AG10803 (cell line): Measurements from ENCODE around the gene HSD11B1L.

Experiments
- DNase-seq: peaks from one replicate; pipeline ENCODE4 v3.0.0; 2010; ENCODE audit warnings: low read depth
- H3K4me3 ChIP-seq: 2 replicates; pipeline ENCODE4 v1.5.1; 2011; ENCODE audit warnings: mild to moderate bottlenecking, low read length, control low read depth
- CTCF ChIP-seq: conservative IDR thresholded peaks from 2 replicates; pipeline ENCODE4 v1.5.1; 2011; ENCODE audit warnings: mild to moderate bottlenecking, low read length, control low read depth, inconsistent platforms

The HSD11B1L gene

GRCh38 chr19:5651361-5651760 lies 29.5 kb upstream of the HSD11B1L start:
- DNase-seq: no peak
- TF ChIP-seq CTCF: no peak
- H3K4me3 ChIP-seq: no peak overlapping the region

DNA sequence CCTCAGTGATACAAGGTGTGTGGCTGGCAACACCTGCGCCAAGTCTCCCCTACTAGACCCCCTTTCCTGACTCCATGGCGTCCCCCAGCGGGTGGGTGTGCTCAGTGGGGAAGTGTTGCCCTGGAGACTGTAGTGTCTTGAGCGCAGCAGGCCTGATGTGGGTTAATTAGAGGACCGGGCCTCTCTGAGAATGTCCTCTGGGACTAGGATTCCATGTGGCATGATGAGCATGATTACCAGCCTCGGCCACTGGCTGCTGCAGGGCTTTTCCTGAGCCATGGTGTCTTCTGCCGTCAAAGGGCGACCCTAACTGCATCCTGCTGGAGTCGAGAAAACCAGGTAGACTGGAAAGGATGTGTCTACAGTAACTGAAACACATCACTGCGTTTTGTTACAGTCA lies 28.6 kb upstream of the HSD11B1L start:
- no peak for TF ChIP-seq CTCF
- DNase-seq: no peak
- H3K4me3 ChIP-seq: no peak overlapping the region

- TF ChIP-seq CTCF: no peak
- no peak for DNase-seq
- no peak overlapping the region for H3K4me3 ChIP-seq
Observed at GRCh38 chr19:5654931-5655330, 25.9 kb upstream of the HSD11B1L start.

- H3K4me3 ChIP-seq: no peak overlapping the region
- no peak for DNase-seq
- TF ChIP-seq CTCF: no peak
Observed at GRCh38 chr19:5655412-5655811, 25.4 kb upstream of the HSD11B1L start.

- H3K4me3 ChIP-seq: no peak overlapping the region
- no peak for TF ChIP-seq CTCF
- DNase-seq: no peak
Observed at GRCh38 chr19:5661483-5661882, 19.3 kb upstream of the HSD11B1L start.

DNA sequence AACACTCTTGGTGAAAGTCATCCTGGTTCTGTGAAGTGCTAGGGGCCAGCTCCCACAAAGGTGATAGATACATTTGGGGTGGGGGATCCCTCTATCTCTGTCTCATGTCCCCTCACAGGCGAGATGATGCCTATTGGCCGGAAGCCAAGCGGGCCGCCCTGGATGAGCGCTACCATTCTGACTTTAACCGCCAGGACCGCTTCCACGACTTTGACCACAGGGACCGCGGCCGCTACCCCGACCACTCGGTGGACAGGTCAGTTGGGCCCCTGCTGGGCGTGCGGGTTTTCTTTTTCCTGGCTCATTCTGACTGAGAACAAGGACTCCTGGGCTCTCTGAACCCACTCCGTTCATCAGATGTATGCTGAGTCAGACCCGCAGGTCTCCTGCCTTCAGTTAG lies 16.9 kb upstream of the HSD11B1L start:
- H3K4me3 ChIP-seq: no peak overlapping the region
- no peak for TF ChIP-seq CTCF

DNA sequence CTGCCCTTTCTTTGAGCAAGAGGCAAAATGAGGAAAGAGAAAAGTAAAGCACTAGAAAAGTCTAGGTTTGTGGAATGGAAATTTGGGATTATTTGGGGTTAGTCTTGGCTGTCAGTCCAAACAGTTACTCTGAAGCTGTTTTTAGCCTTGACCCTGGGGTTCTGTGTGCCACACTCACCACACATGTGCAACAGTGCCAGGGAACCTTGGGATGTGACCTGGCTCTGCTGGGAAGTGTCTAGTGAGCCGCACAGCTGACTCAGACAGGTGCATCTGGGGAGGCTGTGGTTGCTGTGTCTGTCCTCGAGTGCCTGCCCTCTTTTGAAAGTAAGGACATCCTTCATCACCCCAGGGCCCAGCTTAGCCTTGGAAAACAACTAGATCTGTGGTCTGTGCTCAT lies 16.3 kb upstream of the HSD11B1L start:
- DNase-seq: no peak
- no peak overlapping the region for H3K4me3 ChIP-seq
- TF ChIP-seq CTCF: no peak

More for the DNA sequence above, 16.9 kb upstream of the HSD11B1L start:
- no peak for DNase-seq
